ENCODE data around the gene PRKAG2.

PRKAG2 gene

DNA sequence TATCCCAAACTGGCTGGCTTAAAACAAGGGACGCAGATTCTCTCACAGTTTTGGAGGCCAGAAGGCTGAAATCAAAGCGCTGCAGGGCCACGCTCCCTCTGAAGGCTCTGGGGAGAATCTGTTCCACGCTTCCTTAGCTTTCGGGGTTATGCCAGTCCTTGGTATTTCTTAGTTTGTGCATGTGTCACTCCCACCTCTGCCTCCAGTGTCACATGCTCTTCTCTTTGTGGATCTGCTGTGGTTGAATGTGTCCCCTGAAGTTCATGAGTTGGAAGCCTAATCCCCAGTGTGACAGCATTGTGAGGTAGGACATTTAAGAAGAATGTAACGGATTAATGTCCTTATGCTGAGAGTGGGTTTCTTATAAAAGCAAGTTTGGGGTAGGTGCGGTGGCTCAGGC lies 327.8 kb downstream of the PRKAG2 start:
- TF ChIP-seq, protein P1, sequence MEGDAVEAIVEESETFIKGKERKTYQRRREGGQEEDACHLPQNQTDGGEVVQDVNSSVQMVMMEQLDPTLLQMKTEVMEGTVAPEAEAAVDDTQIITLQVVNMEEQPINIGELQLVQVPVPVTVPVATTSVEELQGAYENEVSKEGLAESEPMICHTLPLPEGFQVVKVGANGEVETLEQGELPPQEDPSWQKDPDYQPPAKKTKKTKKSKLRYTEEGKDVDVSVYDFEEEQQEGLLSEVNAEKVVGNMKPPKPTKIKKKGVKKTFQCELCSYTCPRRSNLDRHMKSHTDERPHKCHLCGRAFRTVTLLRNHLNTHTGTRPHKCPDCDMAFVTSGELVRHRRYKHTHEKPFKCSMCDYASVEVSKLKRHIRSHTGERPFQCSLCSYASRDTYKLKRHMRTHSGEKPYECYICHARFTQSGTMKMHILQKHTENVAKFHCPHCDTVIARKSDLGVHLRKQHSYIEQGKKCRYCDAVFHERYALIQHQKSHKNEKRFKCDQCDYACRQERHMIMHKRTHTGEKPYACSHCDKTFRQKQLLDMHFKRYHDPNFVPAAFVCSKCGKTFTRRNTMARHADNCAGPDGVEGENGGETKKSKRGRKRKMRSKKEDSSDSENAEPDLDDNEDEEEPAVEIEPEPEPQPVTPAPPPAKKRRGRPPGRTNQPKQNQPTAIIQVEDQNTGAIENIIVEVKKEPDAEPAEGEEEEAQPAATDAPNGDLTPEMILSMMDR (IDR thresholded peaks at IDR 0.05): no peak
- no peak for TF ChIP-seq ZFX (IDR thresholded peaks at IDR 0.05; ENCODE audit: borderline replicate concordance)
- H3K27ac ChIP-seq: no peak overlapping the region

DNA sequence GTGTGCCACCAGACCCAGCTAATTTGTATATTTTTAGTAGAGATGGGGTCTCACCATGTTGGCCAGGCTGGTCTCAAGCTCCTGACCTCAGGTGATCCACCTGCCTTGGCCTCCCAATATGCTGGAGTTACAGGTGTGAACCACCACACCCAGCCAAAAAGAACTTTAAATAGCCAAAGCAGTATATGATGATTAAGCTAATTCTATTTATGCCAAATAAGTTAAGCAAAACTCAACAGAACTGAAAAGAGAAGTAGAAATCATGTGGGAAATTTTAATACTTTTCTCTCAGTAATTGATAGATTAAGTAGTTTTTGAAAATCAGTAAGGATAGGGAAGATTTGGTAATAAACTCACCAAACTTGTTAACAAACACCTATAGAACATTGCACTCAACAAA lies 332.7 kb downstream of the PRKAG2 start:
- no peak overlapping the region for H3K27ac ChIP-seq

DNA sequence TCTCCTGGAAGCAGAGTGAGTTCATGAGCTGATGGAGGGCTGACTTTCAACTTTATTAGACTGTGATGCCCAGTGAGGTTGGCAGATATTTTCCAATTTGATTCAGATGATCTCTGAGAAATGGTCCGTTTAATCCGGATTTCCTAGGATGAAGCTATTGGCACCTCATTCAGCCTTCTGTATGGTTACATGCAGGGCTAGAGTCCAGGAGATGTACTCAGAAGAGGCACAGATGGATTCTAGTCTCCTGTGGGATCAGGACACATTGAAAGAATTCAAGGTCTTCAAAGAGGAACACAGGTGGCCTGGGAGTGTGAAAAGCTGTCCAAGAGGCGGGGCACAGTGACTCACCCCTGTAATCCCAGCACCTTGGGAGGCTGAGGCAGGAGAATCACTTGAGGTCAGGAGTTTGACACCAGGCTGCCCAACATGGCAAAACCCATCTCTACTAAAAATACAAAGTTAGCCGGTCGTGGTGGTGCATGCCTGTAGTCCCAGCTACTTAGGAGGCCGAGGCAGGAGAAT lies 334.2 kb downstream of the PRKAG2 start:
- no peak overlapping the region for H3K27ac ChIP-seq
- TF ChIP-seq, protein P1 (IDR thresholded peaks at IDR 0.05): no peak
- no peak for TF ChIP-seq ZFX (IDR thresholded peaks at IDR 0.05; ENCODE audit: borderline replicate concordance)

More for the DNA sequence above, 332.7 kb downstream of the PRKAG2 start:
- no peak for TF ChIP-seq ZFX (IDR thresholded peaks at IDR 0.05; ENCODE audit: borderline replicate concordance)
- TF ChIP-seq, protein P1 (IDR thresholded peaks at IDR 0.05): no peak

DNA sequence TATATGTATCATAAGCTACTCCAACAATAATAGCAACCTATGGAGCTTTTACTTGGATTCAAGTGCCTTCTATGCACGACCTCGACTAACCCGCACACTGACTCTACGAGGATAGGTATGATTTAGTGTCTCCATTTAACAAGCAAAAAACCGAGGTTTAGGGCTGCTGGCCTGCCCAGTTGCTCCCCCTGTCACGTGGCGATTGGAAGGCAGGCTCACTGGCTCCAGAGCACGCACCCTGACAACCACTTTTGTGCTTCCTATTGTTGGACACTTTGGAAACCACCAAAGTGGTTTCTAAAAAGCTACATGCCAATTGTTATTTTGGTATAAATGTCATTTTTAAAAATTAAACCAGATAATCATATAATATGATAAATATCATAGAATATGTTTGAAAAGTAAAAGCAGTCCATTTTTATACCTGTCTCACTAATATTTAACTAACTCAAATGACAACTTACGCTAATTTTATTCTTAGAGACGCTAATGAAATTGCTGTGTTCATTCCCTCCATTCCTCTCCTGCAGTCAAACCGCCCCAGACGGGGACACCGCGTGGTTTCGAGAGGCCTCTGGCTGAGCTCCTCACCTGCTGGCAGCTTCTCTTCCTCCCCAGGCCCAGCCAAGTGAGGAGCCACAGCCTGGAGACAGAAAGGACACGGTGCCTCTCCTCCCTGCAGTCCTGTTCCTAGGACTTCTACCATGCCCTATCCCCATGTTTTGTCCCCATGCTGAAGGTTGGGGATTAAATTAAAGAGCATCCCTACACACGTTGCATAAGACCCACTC lies 335.0 kb downstream of the PRKAG2 start:
- TF ChIP-seq ZFX (IDR thresholded peaks at IDR 0.05; ENCODE audit: borderline replicate concordance): no peak
- TF ChIP-seq, protein P1 (IDR thresholded peaks at IDR 0.05): no peak
- no peak overlapping the region for H3K27ac ChIP-seq

DNA sequence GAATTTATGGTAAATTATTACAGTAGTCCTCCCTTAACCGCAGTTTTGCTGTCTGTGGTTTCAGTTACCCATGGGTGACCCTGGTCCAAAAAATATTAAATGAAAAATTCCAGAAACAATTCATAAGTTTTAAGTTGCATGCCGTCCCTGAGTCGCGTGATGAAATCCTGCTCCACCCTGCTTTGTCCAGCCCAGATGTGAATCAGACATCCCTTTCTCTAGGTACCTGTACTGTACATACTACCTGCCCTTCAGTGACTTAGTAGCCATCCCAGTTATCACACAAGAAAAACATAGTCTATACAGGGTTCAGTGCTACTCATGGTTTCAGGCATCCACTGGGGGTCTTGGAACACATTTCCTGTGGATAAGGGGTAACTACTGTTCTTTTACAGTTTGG lies 336.8 kb downstream of the PRKAG2 start:
- no peak overlapping the region for H3K27ac ChIP-seq
- TF ChIP-seq, protein P1 (IDR thresholded peaks at IDR 0.05): no peak
- TF ChIP-seq ZFX (IDR thresholded peaks at IDR 0.05; ENCODE audit: borderline replicate concordance): no peak

DNA sequence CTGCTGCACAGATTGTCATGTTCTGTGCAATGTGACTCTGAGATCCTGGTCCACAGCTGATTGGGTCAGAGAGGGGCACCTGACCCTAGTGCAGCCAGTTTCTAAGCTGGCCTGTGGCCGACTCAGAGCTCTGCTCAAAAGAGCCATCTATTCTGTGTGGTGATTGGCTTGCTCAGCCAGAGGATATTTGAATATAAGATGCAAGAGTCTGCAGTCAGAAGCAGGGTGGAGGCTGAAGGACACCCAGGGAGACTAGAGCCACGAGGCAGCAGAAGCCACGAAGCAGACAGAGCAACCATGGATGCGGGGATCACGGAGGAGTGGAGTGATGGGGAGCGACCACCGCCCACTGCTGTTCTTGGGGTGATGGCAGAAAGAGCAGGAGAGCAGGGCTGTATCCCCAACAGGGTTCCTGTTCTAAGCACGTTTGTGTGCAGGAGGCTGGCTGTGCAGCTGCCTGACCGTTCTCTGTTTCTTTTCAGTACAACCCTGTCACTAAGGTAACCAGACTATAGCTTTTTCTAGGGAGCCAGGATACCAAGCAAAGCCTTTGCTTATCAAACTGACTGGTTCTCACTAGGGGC lies 337.7 kb downstream of the PRKAG2 start:
- H3K27ac ChIP-seq: no peak overlapping the region
- TF ChIP-seq, protein P1 (IDR thresholded peaks at IDR 0.05): no peak
- no peak for TF ChIP-seq ZFX (IDR thresholded peaks at IDR 0.05; ENCODE audit: borderline replicate concordance)
